NCI-H446 (cell line): ENCODE results near the gene TTN.
"Not testable (repeated sequence)": the region's sequence is repeated elsewhere in the genome, so short reads cannot be mapped to it uniquely, and the experiment has no call there.

Experiments used
- DNase-seq, 2 experiments: peaks; one replicate each; lab custom pipeline; 2025; lab: John Stamatoyannopoulos, UW

Gene TTN

GRCh38 chr2:178658480-178658879, 148.7 kb downstream of the TTN start:
- DNase-seq = not testable (repeated sequence)

GRCh38 chr2:178650554-178650953, 156.7 kb downstream of the TTN start:
- no peak for DNase-seq

DNA sequence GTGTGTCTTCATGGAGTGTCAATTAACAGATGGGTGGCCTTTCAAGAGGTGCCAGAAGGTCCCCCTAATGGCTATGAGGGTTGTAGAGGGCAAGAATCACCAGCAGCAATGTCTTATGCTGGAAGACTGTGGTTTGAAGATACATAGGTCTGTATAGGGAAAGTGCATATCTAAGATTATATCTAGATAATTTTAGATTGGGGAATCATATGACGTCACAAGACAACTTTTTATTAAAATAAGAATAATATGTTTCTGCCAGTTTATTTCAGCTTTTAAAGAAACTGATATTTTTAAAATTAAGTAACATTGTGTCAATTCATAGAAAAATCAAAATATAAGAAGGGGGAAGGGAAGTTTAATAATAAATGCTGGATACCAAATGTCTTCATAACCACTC, 162.3 kb downstream of the TTN start:
- DNase-seq = no peak

- no peak for DNase-seq
Measured at GRCh38 chr2:178641498-178641897, 165.7 kb downstream of the TTN start.

- DNase-seq = no peak
Measured at GRCh38 chr2:178635897-178636296, 171.3 kb downstream of the TTN start.

DNA sequence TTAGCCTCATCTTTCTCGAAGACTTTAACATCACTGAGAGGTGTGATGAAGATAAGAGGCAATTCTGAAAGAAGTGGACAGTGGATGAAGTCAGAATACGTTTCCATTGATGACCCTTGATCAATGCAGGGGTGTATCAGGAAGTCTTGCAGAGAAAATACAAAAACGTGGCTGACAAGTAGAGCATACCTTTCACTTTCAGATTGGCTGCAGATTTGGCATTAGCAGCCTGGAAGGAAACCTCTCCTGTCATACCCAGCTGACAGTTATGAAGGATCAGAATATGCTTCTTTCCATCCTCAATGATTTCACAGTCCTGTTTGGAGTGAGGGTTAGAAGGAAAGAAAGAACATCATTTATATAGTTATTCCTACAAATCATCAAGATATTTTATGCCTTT, 174.5 kb downstream of the TTN start:
- DNase-seq = no peak

DNA sequence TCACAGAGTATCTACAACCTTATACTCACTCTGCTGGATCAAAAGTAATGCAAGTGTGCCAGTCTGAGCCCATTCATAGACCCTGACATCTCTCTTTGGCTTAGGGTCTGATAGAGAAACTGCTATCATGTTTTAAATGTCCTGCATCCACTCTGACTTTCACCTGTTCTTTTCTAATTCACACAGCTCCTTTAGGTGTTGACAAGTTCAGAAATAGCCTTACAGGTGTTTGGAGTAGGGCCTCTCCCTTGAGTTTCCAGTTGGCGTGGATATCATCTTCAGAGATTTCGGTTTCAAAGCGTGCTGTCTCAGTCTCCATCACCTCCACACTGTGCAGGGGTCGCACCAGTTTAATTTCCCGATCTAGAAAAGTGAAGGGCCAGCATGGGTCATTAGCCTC, 176.6 kb downstream of the TTN start:
- no peak for DNase-seq

DNA sequence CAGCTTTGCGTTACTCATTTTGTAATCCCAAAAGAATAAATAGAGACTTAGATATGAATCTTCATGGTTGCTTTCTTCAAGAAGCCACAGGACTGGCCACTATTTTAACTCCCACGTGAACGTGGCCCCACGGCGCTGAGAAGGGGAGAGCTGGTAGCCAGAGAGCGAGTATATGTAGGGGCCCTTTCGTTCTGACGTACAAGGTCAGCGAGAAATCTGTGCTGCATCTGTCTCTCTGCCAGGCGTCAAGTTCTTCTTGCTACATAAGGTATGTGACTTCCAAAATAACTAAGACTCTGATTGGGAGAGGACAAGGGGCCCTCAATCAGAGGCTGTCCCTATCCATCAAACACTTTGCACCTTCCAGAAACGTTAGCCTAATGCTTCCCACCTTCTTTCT, 177.8 kb downstream of the TTN start:
- no peak for DNase-seq

DNA sequence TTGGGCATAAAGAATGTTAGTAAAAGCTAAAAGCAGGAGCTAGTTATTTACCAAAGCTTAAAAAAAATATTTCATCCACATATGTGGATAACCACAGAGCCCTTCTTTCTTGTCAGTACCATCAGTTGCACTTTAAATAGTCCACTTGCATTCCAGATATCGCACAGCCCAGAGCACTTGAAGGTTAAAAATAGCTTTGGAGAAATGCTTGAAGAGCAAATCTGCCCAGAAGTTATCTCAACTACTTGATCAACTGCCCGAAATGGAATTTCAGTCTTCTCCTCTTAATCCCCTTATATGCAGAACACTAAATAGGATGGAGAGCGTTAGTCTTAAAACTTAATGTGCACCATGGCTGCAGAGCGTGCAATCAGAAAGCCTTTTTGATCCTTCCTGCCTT, 178.6 kb downstream of the TTN start:
- DNase-seq = no peak

GRCh38 chr2:178627401-178627800, 179.8 kb downstream of the TTN start:
- no peak for DNase-seq

- DNase-seq = no peak
Measured at GRCh38 chr2:178615969-178616368, 191.3 kb downstream of the TTN start.

- DNase-seq = no peak
Measured at GRCh38 chr2:178602901-178603300, 204.3 kb downstream of the TTN start.

- no peak for DNase-seq
Measured at GRCh38 chr2:178592655-178593054, 214.6 kb downstream of the TTN start.

DNA sequence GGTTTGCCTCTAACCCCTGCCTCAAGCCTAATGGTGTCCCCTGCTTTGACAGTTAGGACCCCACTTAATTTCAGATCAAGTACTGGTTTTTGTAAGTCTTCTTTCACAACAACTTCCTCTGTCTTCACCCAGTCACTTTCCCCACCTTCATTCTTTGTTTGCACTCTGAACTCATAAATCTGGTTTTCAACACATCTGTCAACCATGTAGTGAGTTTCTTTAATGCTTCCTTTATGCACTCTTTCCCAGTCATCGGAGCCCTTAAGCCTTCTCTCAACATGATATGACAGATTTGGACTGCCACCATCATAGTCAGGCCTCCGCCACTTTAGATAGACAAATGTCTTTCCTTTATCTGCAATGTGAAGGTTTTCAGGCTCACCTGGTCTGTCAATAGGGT, 217.9 kb downstream of the TTN start:
- no peak for DNase-seq

- no peak for DNase-seq
Measured at GRCh38 chr2:178584666-178585065, 222.6 kb downstream of the TTN start.

DNA sequence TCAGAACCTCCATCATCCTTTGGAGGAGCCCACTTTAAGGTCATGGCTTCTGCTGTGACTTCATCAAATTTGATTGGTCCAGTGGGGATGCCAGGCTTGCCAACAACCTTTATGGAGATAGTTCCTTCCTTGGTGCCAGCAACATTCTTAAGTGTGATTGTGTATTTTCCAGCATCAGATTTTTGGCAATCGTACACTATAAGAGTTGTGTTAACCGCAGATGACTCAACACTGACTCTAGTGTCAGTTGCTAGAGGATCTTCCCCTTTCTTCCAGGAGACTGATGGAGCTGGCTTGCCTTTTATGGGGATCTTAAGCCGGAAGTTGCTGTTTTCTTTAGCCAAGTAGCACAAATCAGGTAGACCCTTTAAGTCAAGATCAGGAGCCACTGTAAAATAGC, 228.2 kb downstream of the TTN start:
- DNase-seq = no peak

DNA sequence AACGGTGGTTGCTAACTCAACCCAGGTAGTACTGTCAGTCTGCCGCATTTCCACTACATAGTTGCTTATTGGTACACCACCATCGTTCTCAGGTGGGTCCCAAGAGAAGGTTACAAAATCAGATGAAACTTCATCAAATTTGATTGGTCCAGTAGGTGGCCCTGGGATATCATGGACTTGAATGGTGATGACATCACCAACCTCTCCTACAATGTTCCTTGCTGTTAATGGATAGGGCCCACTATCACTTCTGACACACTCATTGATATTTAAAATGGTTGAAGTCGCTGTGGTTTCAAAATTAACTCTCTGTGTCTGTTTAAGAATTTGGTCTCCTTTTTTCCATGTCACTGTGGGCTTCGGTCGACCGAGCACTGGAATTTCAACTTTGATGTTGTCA, 232.4 kb downstream of the TTN start:
- no peak for DNase-seq

DNA sequence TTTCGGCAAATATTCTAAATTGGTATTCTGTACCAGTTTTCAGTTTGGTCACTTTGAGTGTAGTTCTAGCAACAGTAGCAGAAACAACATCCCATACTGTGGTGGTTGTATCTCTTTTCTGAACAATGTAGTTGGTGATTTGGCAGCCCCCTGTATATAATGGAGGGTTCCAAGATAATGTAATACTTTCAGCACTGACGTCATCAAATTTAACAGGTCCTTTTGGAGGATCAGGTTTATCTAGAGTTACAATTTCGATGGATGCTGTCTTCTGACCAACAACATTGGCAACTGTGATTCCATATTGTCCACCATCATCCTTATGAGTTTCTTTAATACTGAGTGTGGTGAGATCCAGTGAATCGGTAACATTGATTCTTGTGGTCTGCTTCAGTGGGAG, 239.0 kb downstream of the TTN start:
- DNase-seq = no peak

- DNase-seq = no peak
Measured at GRCh38 chr2:178553047-178553446, 254.2 kb downstream of the TTN start.

DNA sequence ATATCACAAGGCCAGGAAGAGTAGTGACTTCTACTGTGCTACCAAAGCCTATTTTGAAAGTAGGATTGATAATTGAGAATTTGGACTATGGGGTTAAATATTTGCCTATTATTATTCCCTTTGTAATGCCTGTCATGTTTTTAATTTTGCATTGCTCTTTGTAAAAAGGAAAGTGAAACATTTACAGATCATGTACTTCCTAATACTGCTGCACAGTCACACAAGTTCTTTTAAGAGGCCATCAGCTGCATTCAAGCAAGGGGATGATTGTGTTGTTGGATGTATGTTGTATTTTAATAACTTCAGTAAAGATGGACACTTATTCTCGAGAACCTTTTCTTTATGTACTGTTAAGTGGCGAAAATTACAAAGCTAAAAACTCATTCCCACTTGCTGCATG, 256.9 kb downstream of the TTN start:
- DNase-seq = no peak

DNA sequence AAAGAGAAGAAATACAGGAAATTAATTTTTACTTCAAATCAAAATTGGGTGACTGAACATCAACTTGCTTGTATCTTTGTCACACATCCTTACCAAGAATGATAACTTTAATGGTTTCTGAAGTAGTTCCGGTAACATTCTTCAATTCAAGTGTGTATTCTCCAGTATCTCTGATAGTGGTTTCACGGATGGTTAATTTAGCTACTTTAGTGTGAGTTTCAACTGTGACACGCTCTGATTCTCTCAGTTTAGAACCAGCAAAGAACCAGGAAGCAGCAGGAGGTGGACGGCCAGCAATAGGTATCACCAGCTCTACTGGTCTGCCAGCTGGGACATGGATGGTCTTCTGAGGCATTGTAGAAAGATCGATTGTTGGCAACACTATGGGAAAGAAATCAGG, 264.7 kb downstream of the TTN start:
- DNase-seq = no peak

GRCh38 chr2:178542161-178542560, 265.1 kb downstream of the TTN start:
- DNase-seq = no peak

GRCh38 chr2:178536037-178536436, 271.2 kb downstream of the TTN start:
- DNase-seq = no peak

DNA sequence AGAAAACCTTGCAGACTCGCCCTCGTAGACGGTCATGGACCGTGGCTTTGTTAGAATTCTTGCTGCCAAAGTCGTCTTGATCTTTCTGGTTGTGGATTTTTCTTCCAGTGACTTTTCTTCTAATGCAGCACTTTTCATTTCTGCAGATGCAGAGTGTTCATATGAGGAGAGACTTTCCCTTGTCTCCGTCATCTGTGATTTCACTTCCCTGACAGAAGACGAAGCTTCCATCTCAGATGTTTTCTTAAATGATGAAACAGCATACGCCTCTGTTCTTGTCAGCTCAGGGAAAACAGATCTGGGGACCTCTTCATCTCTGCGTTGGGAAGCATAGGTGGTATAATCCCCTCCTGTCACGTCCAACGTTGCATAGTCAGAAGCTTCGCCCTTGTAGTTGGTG, 276.1 kb downstream of the TTN start:
- DNase-seq = no peak

- no peak for DNase-seq
Measured at GRCh38 chr2:178530625-178531142, 276.5 kb downstream of the TTN start.
